ENCODE measurements around the gene DNER. TPM values are rescaled to one million over a fixed set of nuclear protein-coding genes. Genes with fewer than 3 reads are reported as not detected.

DNER gene
- total RNA-seq, 1 experiment from 2014 or later: 2.9 TPM

DNA sequence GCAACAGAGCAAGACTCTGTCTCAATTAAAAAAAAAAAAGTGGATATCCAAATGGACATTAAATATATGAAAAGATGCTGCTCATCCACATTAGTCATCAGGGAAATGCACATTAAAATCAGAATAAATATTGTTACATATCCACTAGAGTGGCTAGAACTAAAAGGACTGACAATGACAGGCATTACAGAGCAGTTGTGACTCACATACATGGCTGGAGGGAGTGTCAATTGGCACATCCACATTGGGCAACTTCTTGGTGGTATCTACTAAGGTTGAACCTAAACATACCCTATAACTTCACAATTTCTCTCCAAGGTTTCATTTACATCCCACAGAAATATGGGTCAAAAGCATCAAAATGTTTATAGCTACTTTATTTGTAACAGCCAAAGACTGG is 14.0 kb upstream of the DNER start:
- TF ChIP-seq ZFX (IDR thresholded peaks at IDR 0.05) (no peak), ELF1 (IDR thresholded peaks at IDR 0.05; ENCODE audit: borderline replicate concordance, low read depth) (no peak), POLR2AphosphoS5 (IDR thresholded peaks at IDR 0.05; ENCODE audit: low read depth, low read length) (no peak), POLR2A (IDR thresholded peaks at IDR 0.05; ENCODE audit: borderline replicate concordance, extremely low read depth, insufficient read depth, insufficient read length) (no peak), CBX3 (IDR thresholded peaks at IDR 0.05; ENCODE audit: low read depth) (no peak), EGR1 (IDR thresholded peaks at IDR 0.05; ENCODE audit: low read depth) (no peak), RAD21 (IDR thresholded peaks at IDR 0.05; ENCODE audit: low read depth) (no peak), EZH2 (IDR thresholded peaks at IDR 0.05) (no peak), SIN3A (IDR thresholded peaks at IDR 0.05; ENCODE audit: low read depth) (no peak)
- TF ChIP-seq, protein P1, sequence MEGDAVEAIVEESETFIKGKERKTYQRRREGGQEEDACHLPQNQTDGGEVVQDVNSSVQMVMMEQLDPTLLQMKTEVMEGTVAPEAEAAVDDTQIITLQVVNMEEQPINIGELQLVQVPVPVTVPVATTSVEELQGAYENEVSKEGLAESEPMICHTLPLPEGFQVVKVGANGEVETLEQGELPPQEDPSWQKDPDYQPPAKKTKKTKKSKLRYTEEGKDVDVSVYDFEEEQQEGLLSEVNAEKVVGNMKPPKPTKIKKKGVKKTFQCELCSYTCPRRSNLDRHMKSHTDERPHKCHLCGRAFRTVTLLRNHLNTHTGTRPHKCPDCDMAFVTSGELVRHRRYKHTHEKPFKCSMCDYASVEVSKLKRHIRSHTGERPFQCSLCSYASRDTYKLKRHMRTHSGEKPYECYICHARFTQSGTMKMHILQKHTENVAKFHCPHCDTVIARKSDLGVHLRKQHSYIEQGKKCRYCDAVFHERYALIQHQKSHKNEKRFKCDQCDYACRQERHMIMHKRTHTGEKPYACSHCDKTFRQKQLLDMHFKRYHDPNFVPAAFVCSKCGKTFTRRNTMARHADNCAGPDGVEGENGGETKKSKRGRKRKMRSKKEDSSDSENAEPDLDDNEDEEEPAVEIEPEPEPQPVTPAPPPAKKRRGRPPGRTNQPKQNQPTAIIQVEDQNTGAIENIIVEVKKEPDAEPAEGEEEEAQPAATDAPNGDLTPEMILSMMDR (IDR thresholded peaks at IDR 0.05 in 2 of 3, conservative IDR thresholded peaks at IDR 0.05 in 1 of 3; ENCODE audit: borderline replicate concordance in 1 of 3, insufficient read depth in 1 of 3, low read depth in 2 of 3, low read length in 2 of 3): no peak
- TF ChIP-seq, protein P2, sequence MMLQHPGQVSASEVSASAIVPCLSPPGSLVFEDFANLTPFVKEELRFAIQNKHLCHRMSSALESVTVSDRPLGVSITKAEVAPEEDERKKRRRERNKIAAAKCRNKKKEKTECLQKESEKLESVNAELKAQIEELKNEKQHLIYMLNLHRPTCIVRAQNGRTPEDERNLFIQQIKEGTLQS (IDR thresholded peaks at IDR 0.05): no peak
- TF ChIP-seq, protein P3, sequence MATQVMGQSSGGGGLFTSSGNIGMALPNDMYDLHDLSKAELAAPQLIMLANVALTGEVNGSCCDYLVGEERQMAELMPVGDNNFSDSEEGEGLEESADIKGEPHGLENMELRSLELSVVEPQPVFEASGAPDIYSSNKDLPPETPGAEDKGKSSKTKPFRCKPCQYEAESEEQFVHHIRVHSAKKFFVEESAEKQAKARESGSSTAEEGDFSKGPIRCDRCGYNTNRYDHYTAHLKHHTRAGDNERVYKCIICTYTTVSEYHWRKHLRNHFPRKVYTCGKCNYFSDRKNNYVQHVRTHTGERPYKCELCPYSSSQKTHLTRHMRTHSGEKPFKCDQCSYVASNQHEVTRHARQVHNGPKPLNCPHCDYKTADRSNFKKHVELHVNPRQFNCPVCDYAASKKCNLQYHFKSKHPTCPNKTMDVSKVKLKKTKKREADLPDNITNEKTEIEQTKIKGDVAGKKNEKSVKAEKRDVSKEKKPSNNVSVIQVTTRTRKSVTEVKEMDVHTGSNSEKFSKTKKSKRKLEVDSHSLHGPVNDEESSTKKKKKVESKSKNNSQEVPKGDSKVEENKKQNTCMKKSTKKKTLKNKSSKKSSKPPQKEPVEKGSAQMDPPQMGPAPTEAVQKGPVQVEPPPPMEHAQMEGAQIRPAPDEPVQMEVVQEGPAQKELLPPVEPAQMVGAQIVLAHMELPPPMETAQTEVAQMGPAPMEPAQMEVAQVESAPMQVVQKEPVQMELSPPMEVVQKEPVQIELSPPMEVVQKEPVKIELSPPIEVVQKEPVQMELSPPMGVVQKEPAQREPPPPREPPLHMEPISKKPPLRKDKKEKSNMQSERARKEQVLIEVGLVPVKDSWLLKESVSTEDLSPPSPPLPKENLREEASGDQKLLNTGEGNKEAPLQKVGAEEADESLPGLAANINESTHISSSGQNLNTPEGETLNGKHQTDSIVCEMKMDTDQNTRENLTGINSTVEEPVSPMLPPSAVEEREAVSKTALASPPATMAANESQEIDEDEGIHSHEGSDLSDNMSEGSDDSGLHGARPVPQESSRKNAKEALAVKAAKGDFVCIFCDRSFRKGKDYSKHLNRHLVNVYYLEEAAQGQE (IDR thresholded peaks at IDR 0.05; ENCODE audit: low read depth): no peak
- H3K9me3 ChIP-seq (ENCODE audit: control insufficient read depth in 1 of 2, insufficient read depth in 1 of 2, low read depth in 1 of 2, low read length in 2 of 2): no peaks in the 10 kb centered on the region
- no peak for ATAC-seq
- no peaks in the 10 kb centered on the region for H4K20me1 ChIP-seq (ENCODE audit: insufficient read depth)
- ChIA-PET POLR2A (no interaction called here), RAD21 (ENCODE audit: low non-redundant PET in 1 of 2, low total read pairs in 2 of 2, uncharacterized antibody in 2 of 2, unreplicated experiment in 2 of 2) (no interaction called here), CTCF (no interaction called here)
- no peak overlapping the region for H3K4me2 ChIP-seq (ENCODE audit: low read length)
- H3K4me1 ChIP-seq (ENCODE audit: control insufficient read depth in 1 of 2, insufficient read depth in 2 of 2, low read length in 2 of 2): peaks cover 0 to 8% of the 10 kb centered on the region in 2 experiments; a peak in 1 of 4 replicates
- H3K27me3 ChIP-seq (ENCODE audit: insufficient read depth, low read length): peaks cover 3% of the 10 kb centered on the region; the same call in 1 of the 2 replicates
- no peaks in the 10 kb centered on the region for H3K36me3 ChIP-seq (ENCODE audit: control insufficient read depth in 1 of 2, insufficient read depth in 2 of 2, low read length in 2 of 2)
- no peaks in the 10 kb centered on the region for H3K79me2 ChIP-seq (ENCODE audit: insufficient read depth, low read length)
- no peaks in the 10 kb centered on the region for H3K9me2 ChIP-seq (ENCODE audit: insufficient read depth)
- no peak overlapping the region for H2AFZ ChIP-seq (ENCODE audit: low read depth, low read length, poor library complexity, severe bottlenecking)
- H3K27ac ChIP-seq (ENCODE audit: low read depth, low read length): no peak overlapping the region
- no peak overlapping the region for H3K9ac ChIP-seq (ENCODE audit: low read length)
- no peak for DNase-seq (ENCODE audit: low read depth, low spot score)
- BruUV-seq (replicated peaks): no TSS peak
- intact Hi-C loops (cut with micrococcal nuclease): no loop called here
- H3K4me3 ChIP-seq (replicated peaks in 1 of 2; ENCODE audit: low read depth in 1 of 2, low read length in 2 of 2): no peak overlapping the region

Measured in HCT116 (cell line).